NT2/D1 (cell line): ENCODE data around the gene SLC35D2.

Source experiments
- DNase-seq: peaks from one replicate; pipeline ENCODE4 v3.0.0-alpha.2; 2011; ENCODE audit warnings: low read depth, low spot score
- H3K27me3 ChIP-seq: 2 replicates; pipeline ENCODE4 v1.6.0; 2011; ENCODE audit warnings: mild to moderate bottlenecking; ENCODE audit not compliant: insufficient read length, insufficient read depth
- H3K36me3 ChIP-seq: 2 replicates; pipeline ENCODE4 v1.6.1; 2011; ENCODE audit warnings: mild to moderate bottlenecking, low read length, mixed read lengths; ENCODE audit not compliant: insufficient read depth, insufficient read length
- H3K4me1 ChIP-seq: 2 replicates; pipeline ENCODE4 v1.5.1; 2011; ENCODE audit not compliant: insufficient read depth, insufficient read length
- H3K4me3 ChIP-seq: 2 replicates; pipeline ENCODE4 v1.5.1; 2011; ENCODE audit warnings: low read depth; ENCODE audit not compliant: insufficient read length
- H3K9ac ChIP-seq: 2 replicates; pipeline ENCODE4 v1.6.0; 2011; ENCODE audit warnings: low read depth; ENCODE audit not compliant: insufficient read length
- H3K9me3 ChIP-seq: 2 replicates; pipeline ENCODE4 v1.5.1; 2011; ENCODE audit warnings: mild to moderate bottlenecking, low read length; ENCODE audit not compliant: insufficient read depth
- SUZ12 ChIP-seq: IDR thresholded peaks from 2 replicates; pipeline ENCODE4 v1.6.1; 2011; ENCODE audit not compliant: insufficient read length, insufficient read depth; ENCODE audit errors: extremely low read depth
- YY1 ChIP-seq: IDR thresholded peaks from 2 replicates; pipeline ENCODE4 v1.6.1; 2011; ENCODE audit not compliant: insufficient read length, insufficient read depth
- ZNF274 ChIP-seq: IDR thresholded peaks from 2 replicates; pipeline ENCODE4 v1.6.1; 2011; ENCODE audit warnings: mild to moderate bottlenecking, low read depth, low read length

SLC35D2 gene

GRCh38 chr9:96412174-96412913 lies 28.8 kb upstream of the SLC35D2 start:
- DNase-seq, result no peak
- Histone ChIP-seq H3K9me3 (no peaks in the 10 kb centered on the region), H3K36me3 (peaks cover 37% of the 10 kb centered on the region), H3K4me3 (no peak overlapping the region), H3K9ac (no peak overlapping the region), H3K4me1 (no peaks in the 10 kb centered on the region), H3K27me3 (no peaks in the 10 kb centered on the region)
- TF ChIP-seq YY1, result no peak

DNA sequence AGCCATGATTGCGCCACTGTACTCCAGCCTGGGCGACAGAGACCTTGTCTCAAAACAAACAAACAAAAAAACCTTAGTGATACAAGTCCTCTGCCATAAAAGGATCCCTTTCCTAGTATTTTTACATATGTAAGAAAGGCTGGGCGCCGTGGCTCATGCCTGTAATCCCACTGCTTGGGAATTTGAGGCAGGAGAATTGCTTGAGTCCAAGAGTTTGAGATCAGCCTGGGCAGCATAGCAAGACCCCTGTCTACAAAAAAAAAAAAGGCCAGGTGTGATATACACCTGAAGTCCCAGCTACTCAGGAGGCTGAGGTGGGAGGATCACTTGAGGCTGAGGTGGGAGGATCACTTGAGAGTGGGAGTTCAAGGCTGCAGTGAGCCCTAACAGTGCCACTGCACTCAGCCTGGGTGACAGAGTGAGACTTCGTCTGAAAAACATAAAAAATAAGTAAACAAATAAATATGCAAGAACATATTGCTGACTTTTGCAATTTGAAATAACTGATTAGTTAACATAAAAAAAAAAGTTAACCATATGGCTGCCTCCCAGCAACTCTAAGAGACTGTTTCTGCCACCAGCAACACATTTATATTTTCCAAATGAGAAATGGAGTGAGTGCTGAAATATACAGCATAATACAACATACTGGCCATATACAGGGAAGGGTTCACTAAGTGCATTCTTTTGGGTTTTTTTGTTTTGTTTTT lies 27.8 kb upstream of the SLC35D2 start:
- no peaks in the 10 kb centered on the region for H3K9me3 ChIP-seq
- H3K36me3 ChIP-seq, result peaks cover 32% of the 10 kb centered on the region
- no peak overlapping the region for H3K9ac ChIP-seq
- no peak overlapping the region for H3K4me3 ChIP-seq
- no peaks in the 10 kb centered on the region for H3K27me3 ChIP-seq
- DNase-seq, result no peak
- TF ChIP-seq ZNF274 (no peak), YY1 (no peak), SUZ12 (no peak)
- no peaks in the 10 kb centered on the region for H3K4me1 ChIP-seq

DNA sequence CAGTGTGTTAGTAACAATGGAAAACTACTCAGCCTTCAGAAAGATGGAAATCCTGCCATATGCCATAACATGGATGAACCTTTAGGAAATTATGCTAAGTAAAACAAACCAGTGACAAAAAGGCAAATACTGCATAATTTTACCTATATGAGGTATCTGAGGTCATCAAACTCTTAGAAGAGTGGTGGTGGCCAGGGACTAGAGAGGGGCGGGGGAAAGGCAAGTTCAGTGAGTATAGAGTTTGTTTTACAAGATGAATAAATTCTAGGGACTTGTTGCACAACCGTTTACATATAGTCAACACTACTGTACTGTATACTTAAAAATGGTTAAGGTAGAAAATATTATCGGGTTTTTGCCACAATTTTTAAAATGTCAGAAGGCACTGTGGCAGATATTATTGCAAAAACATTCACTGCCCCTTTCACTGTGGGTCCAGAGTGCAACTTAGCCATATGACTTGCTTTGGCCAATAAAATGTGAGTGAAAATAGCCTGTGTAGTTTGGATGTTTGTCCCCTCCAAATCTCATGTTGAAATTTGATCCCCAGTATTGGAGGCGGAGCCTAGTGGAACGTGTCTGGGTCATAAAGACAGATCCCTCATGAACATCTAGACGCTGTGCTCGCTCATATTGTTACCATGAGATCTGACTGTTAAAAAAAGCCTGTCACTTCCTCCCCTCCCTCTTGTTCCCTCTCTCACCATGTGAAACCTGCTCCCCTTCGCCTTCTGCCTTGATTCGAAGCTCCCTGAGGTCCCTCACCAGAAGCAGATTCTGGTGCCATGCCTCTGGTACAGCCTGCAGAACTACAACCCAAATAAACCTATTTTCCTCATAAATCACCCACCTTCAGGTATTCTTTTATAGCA lies 25.1 kb upstream of the SLC35D2 start:
- H3K4me1 ChIP-seq, result no peaks in the 10 kb centered on the region
- H3K4me3 ChIP-seq, result no peak overlapping the region
- H3K36me3 ChIP-seq, result peaks cover 27% of the 10 kb centered on the region
- no peak for TF ChIP-seq ZNF274
- no peak for TF ChIP-seq SUZ12
- no peak for TF ChIP-seq YY1
- H3K9me3 ChIP-seq, result no peaks in the 10 kb centered on the region
- DNase-seq, result no peak
- H3K27me3 ChIP-seq, result no peaks in the 10 kb centered on the region
- no peak overlapping the region for H3K9ac ChIP-seq

DNA sequence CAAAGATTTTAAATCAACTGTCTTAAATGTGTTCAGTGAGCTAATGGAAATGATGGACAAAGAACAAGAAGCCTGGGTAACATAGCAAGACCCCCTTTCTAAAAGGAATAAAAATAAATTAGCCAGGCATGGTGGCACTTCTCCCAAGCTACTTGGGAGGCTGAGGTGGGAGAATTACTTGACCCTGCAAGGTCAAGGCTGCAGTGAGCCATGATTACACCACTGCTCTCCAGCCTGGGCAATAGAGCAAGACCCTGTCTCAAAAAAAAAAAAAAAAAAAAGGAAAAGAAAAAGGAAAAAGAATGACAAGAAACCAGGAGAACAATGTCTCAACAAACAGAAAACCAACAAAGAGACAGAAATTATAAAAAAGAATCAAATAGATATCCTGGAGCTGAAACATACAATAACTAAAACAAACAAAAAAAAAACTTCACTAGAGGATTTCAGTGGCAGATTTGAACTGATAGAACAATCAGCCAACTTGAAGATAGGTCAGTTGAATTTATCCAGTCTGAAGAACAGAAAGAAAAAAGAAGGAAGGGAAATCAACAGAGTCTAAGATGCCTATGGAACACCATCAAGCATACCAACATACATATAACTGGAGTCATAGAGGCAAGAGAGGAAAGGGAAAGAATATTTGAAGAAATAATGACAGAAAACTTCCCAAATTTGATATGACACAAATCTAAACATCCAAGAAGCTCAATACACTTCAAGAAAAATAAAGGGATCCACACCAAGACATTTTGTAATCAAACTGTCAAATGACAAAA lies 16.8 kb upstream of the SLC35D2 start:
- no peak overlapping the region for H3K4me3 ChIP-seq
- no peaks in the 10 kb centered on the region for H3K9me3 ChIP-seq
- no peak for TF ChIP-seq SUZ12
- TF ChIP-seq ZNF274, result no peak
- TF ChIP-seq YY1, result no peak
- DNase-seq, result no peak
- H3K4me1 ChIP-seq, result no peaks in the 10 kb centered on the region
- H3K27me3 ChIP-seq, result no peaks in the 10 kb centered on the region
- H3K9ac ChIP-seq, result no peak overlapping the region
- H3K36me3 ChIP-seq, result peaks cover 29% of the 10 kb centered on the region

GRCh38 chr9:96399325-96399633 lies 15.8 kb upstream of the SLC35D2 start:
- no peak for TF ChIP-seq ZNF274
- no peak for TF ChIP-seq SUZ12
- no peak for TF ChIP-seq YY1
- Histone ChIP-seq H3K9ac (no peak overlapping the region), H3K36me3 (peaks cover 38% of the 10 kb centered on the region), H3K4me3 (no peak overlapping the region), H3K9me3 (no peaks in the 10 kb centered on the region), H3K4me1 (no peaks in the 10 kb centered on the region), H3K27me3 (no peaks in the 10 kb centered on the region)
- no peak for DNase-seq

DNA sequence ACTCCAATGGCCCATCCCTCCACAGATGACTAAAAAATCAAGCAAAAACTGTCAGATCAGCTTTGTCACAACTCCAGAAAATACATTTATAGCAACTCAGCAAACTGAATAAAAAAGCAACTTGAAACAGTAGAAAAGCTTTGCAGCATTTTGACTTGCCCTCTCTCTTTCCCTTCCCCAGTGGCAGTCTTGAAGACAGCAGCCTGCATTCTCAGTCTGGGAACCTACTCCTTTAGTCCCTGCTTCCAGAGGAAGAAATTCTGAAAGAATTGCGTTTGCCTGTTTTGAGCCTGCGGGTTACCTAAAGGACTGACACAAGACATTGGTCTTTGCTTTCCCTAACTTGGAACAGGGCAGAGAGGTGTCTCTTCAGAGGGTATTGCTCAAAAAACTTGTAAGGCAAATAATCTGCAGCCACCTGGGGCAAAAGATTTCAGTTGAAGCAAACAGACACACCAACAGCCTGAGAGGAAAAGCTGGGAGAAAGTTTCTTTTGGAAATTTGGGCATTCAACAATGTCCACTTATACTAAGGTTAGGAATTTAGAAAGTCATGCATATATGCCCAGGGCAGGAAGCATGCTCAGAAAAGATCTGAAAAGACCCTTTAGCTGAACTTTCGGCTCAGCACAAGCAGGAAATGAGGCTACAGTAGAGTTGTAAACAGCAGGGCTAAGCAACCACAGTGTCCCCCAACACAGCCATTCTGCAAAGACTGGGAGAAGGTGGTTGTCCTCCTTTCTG lies 15.2 kb upstream of the SLC35D2 start:
- no peaks in the 10 kb centered on the region for H3K27me3 ChIP-seq
- H3K4me3 ChIP-seq, result no peak overlapping the region
- H3K36me3 ChIP-seq, result peaks cover 41% of the 10 kb centered on the region
- H3K9ac ChIP-seq, result no peak overlapping the region
- DNase-seq, result no peak
- H3K9me3 ChIP-seq, result no peaks in the 10 kb centered on the region
- TF ChIP-seq YY1 (no peak), SUZ12 (no peak), ZNF274 (no peak)
- H3K4me1 ChIP-seq, result no peaks in the 10 kb centered on the region

DNA sequence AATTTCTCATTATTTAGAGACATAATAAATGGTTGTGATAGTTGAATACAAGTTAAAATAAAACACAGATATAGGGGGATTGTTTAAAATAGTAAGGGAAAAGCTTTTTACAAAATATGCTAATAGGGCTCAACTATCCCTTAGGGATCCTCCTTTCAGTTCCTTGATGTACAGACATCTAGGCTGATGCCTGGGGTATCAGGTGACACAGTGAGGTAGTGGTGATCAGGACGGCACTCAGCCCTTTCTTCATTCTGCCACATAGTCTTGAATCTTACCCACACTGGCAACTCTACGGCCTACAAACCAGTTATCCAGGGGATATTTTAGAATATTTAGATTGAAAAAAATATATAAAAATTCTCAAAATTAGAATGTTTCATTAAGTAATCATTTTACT lies 12.5 kb upstream of the SLC35D2 start:
- Histone ChIP-seq H3K27me3 (no peaks in the 10 kb centered on the region), H3K36me3 (peaks cover 69% of the 10 kb centered on the region), H3K9me3 (no peaks in the 10 kb centered on the region), H3K9ac (no peak overlapping the region), H3K4me3 (no peak overlapping the region), H3K4me1 (no peaks in the 10 kb centered on the region)
- DNase-seq, result no peak
- no peak for TF ChIP-seq SUZ12
- no peak for TF ChIP-seq ZNF274
- no peak for TF ChIP-seq YY1
